GM06990 (cell line): ENCODE measurements around the gene NEB.
"Not testable (repeated sequence)": the region's sequence is repeated elsewhere in the genome, so short reads cannot be mapped to it uniquely, and the experiment has no call there.

ENCODE experiments used
- DNase-seq: peaks from one replicate; pipeline ENCODE4 v3.0.0-alpha.2; 2011; ENCODE audit not compliant: insufficient read length; ENCODE audit errors: extremely low read depth
- H3K27me3 ChIP-seq: replicated peaks from 2 replicates; pipeline ENCODE4 v1.6.0; 2011; ENCODE audit warnings: low read length; ENCODE audit not compliant: control insufficient read depth, insufficient read depth
- H3K36me3 ChIP-seq: 2 replicates; pipeline ENCODE4 v1.5.1; 2011; ENCODE audit warnings: low read length; ENCODE audit not compliant: control insufficient read depth, insufficient read depth
- H3K4me3 ChIP-seq: replicated peaks from 2 replicates; pipeline ENCODE4 v1.5.1; 2011; ENCODE audit warnings: low read depth, mild to moderate bottlenecking, control low read depth, low read length
- CTCF ChIP-seq: IDR thresholded peaks from 2 replicates; pipeline ENCODE4 v1.5.1; 2011; ENCODE audit warnings: low read length, control low read depth, mild to moderate bottlenecking, inconsistent platforms; ENCODE audit not compliant: insufficient read depth, poor library complexity, severe bottlenecking

Gene NEB

GRCh38 chr2:151591250-151591907 lies 142.9 kb downstream of the NEB start:
- not testable (repeated sequence) for H3K27me3 ChIP-seq, H3K36me3 ChIP-seq, H3K4me3 ChIP-seq, DNase-seq

- not testable (repeated sequence) for DNase-seq, H3K4me3 ChIP-seq, H3K27me3 ChIP-seq, H3K36me3 ChIP-seq
These were observed 153.0 kb downstream of the NEB start for GRCh38 chr2:151581300-151581699.

GRCh38 chr2:151580697-151581096 lies 153.6 kb downstream of the NEB start:
- not testable (repeated sequence) for H3K4me3 ChIP-seq, H3K36me3 ChIP-seq, H3K27me3 ChIP-seq, DNase-seq

GRCh38 chr2:151577116-151577515 lies 157.2 kb downstream of the NEB start:
- H3K4me3 ChIP-seq = no peak overlapping the region
- H3K27me3 ChIP-seq = no peaks in the 10 kb centered on the region
- TF ChIP-seq CTCF = no peak
- no peaks in the 10 kb centered on the region for H3K36me3 ChIP-seq
- no peak for DNase-seq

GRCh38 chr2:151576080-151576479 lies 158.2 kb downstream of the NEB start:
- no peaks in the 10 kb centered on the region for H3K36me3 ChIP-seq
- DNase-seq = no peak
- no peak overlapping the region for H3K4me3 ChIP-seq
- no peak for TF ChIP-seq CTCF
- no peaks in the 10 kb centered on the region for H3K27me3 ChIP-seq

GRCh38 chr2:151575338-151575737 lies 158.9 kb downstream of the NEB start:
- Histone ChIP-seq H3K36me3 (no peaks in the 10 kb centered on the region), H3K4me3 (no peak overlapping the region), H3K27me3 (no peaks in the 10 kb centered on the region)
- TF ChIP-seq CTCF = no peak
- DNase-seq = no peak

GRCh38 chr2:151570191-151570590 lies 164.1 kb downstream of the NEB start:
- no peak for TF ChIP-seq CTCF
- no peak overlapping the region for H3K4me3 ChIP-seq
- no peaks in the 10 kb centered on the region for H3K27me3 ChIP-seq
- H3K36me3 ChIP-seq = no peaks in the 10 kb centered on the region
- DNase-seq = no peak
